Stomach smooth muscle (tissue), 2 donors: ENCODE results near the gene LTA4H.

ENCODE experiments used
- H3K27ac ChIP-seq: one replicate; pipeline ENCODE4 v1.7.0; 2013; ENCODE audit warnings: mild to moderate bottlenecking, low read length, inconsistent platforms
- H3K27me3 ChIP-seq, 2 donors: one replicate each; pipeline ENCODE4 v1.7.0; 2013; ENCODE audit warnings: low read length in 2 of 2; ENCODE audit not compliant: insufficient read depth in 2 of 2, control insufficient read depth in 1 of 2
- H3K36me3 ChIP-seq, 2 donors: one replicate each; pipeline ENCODE4 v1.7.0; 2013; ENCODE audit warnings: low read length in 2 of 2; ENCODE audit not compliant: control insufficient read depth in 2 of 2, insufficient read depth in 2 of 2
- H3K4me1 ChIP-seq: one replicate; pipeline ENCODE4 v1.7.0; 2013; ENCODE audit warnings: low read length; ENCODE audit not compliant: control insufficient read depth, insufficient read depth
- H3K4me3 ChIP-seq, 2 donors: one replicate each; pipeline ENCODE4 v1.7.0; 2013; ENCODE audit warnings: low read length in 2 of 2
- H3K9ac ChIP-seq, 2 donors: one replicate each; pipeline ENCODE4 v1.7.0; 2013; ENCODE audit warnings: low read length in 2 of 2, mild to moderate bottlenecking in 1 of 2
- H3K9me3 ChIP-seq, 2 donors: one replicate each; pipeline ENCODE4 v1.7.0; 2013; ENCODE audit warnings: low read length in 2 of 2; ENCODE audit not compliant: control insufficient read depth in 2 of 2
- donor health status: healthy.
- donor health status: Pancreatic carcinoma.

Gene LTA4H

DNA sequence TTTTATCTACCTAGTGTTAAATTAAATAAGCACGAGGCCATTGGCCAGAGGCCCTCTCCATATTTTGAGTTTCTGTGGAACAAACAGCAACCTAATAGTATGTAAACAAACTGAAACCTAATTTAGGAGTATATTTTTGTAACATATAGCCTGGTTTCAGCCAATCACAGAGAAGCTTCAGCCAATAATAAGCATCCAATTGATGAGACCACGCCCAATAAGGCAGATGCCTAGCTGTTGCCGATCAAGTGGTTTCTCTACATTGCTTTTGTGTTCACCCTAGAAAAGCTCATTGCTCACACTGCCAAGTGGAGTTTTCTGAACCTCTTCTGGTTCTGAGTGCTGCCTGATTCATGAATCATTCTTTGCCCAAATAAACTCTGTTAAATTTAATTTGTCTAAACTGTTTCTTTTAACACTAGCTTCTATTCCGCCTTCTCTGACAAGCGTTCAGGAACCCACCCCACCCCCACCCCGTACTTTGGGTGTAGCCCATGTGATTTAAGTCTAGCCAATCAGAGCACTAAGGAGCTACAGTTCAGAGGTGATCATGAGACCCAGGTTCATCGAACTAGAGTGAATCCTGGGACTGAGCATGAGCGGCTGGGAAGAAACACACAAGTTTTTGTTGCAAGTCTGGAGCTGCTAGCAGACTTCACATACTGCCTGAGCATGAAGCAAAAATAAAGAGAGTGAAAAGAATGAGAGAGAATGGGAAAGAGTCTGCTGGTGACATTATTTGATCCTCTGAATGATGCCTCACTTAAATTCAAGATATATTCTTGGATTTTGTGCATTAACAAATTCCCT lies 21.5 kb upstream of the LTA4H start:
- Histone ChIP-seq H3K36me3 (no peaks in the 10 kb centered on the region), H3K4me1 (no peaks in the 10 kb centered on the region), H3K4me3 (no peak overlapping the region), H3K27ac (no peak overlapping the region), H3K27me3 (no peaks in the 10 kb centered on the region), H3K9me3 (peaks cover 0 to 2% of the 10 kb centered on the region in 2 donors), H3K9ac (no peak overlapping the region)

DNA sequence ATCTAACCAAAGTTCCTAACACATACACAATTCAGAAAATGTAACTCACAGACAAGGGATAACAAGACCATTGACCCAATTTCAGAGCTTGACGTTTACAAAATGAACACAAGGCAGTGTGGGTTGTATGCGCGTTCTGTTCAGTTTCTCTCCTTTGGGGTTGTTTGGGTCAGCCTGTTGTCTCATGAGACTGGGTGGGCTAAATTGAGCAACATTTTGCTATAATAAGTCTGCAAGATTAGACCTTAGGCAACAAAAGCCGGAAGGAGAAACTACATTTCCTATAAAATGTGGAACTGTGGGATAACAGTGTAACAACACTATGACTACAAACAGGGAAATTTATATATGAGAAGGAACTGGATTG lies 18.8 kb upstream of the LTA4H start:
- Histone ChIP-seq H3K9me3 (peaks cover 0 to 2% of the 10 kb centered on the region in 2 donors), H3K9ac (no peak overlapping the region), H3K4me3 (no peak overlapping the region), H3K27ac (no peak overlapping the region), H3K27me3 (no peaks in the 10 kb centered on the region), H3K36me3 (no peaks in the 10 kb centered on the region), H3K4me1 (no peaks in the 10 kb centered on the region)

DNA sequence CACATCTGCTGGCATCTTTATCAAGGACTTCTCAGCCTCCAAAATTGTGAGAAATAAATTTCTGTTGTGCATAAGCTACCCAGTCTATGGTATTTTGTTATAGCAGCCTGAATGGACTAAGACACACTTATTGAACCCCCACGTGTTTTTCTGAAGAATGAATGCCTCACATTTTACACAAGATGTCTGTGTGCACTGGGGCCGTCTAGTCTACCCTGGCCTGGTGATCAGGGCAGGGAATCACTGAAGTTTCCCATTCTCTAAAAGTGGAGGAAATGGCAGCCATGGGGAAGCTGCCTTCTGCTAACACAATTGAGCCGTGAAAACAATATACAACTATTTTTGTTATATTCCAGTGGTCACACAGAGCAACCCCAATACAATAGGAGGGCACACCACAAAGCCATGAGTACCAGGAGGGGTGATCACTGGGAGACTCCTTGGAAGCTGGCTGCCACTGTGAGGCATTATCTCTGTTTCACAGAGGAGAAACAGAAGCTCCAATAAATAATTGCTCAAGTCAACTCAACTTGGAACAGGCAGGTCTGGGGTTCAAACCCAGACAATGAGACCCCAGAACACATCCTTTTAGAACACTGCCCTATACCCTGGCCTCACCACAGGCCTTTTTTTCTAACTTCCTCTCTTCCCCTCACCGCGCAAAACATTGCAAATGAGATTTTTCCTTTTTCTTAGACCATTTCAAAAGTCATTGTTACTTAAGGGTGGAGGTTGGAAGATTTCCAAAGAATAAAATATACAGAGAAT lies 18.3 kb upstream of the LTA4H start:
- H3K27me3 ChIP-seq = no peaks in the 10 kb centered on the region
- peaks cover 0 to 2% of the 10 kb centered on the region in 2 donors for H3K9me3 ChIP-seq
- H3K4me1 ChIP-seq = no peaks in the 10 kb centered on the region
- no peak overlapping the region for H3K4me3 ChIP-seq
- H3K36me3 ChIP-seq = no peaks in the 10 kb centered on the region
- no peak overlapping the region for H3K27ac ChIP-seq
- no peak overlapping the region for H3K9ac ChIP-seq

DNA sequence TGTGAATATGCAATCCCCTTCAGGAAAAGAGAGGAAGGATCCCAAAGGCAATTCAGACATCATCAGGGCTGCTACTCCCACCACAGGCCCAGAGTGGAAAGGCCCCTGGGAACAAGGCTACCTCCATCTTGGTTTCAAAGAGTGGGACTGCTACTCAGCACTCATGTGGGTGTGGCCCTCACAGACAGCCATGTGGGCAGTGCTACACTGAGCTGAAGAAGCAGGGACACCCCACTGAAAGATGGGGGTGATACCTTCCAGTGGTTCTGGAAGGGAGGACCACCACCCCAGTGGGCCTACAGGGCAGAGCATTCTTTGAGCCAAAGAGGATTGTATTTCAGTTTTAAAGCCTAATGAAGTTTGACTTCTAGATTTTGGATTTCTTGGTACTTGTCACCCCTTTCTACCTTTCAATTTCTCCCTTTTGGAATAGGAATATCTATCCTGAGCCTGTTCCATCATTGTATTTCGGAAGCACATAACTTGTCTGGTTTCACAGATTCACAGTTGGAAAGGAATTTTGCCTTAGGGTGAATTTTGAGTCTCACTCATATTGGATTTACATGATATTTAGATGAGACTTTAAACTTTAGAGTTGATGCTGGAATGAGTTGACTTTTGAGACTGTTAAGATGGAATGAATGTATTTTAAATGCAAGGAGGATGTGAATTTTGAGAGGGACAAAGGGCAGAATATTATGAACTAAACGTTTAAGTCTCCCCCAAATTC lies 16.5 kb upstream of the LTA4H start:
- H3K4me1 ChIP-seq = no peaks in the 10 kb centered on the region
- no peaks in the 10 kb centered on the region for H3K36me3 ChIP-seq

DNA sequence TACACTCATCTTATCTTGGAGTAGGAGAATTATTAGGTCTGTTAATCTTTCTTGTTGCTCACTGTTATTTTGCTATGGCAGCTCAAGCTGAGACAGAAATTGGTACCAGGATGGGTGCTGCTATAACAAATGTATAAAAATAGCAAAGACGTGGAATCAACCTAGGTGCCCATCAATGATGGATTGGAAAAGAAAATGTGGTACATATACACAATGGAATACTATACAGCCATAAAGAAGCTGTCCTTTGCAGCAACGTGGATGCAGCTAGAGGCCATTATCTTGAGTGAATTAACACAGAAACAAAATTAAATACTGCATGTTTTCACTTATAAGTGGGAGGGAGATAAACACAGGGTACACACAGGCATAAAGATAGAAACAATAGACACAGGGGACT lies 14.8 kb upstream of the LTA4H start:
- Histone ChIP-seq H3K27me3 (no peaks in the 10 kb centered on the region), H3K36me3 (no peaks in the 10 kb centered on the region), H3K4me1 (no peaks in the 10 kb centered on the region), H3K9ac (no peak overlapping the region), H3K27ac (no peak overlapping the region), H3K4me3 (no peak overlapping the region), H3K9me3 (no peaks in the 10 kb centered on the region)

More for the DNA sequence above, 16.5 kb upstream of the LTA4H start:
- no peak overlapping the region for H3K27ac ChIP-seq
- no peaks in the 10 kb centered on the region for H3K27me3 ChIP-seq
- H3K9me3 ChIP-seq = peaks cover 0 to 1% of the 10 kb centered on the region in 2 donors
- H3K9ac ChIP-seq = no peak overlapping the region
- H3K4me3 ChIP-seq = no peak overlapping the region

DNA sequence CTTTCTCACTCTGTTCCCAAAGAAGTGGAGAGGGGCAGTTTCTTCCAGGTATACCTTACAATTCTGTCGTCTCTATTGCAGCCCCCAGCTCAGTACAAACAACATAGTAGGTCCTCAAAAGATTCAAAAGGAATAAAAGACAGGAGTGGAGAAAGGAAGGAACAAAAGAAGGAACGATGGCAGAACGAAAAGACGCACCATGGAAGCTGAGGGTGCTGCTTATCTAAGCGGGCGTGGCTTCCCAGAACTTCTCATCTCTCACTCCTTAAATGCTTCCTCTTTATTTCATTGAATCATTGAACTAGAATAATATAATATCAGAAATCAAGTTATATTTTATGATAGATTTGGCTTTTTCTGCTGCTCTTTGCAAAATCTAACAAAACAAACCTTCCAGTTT lies 13.7 kb upstream of the LTA4H start:
- Histone ChIP-seq H3K9ac (no peak overlapping the region), H3K36me3 (no peaks in the 10 kb centered on the region), H3K27me3 (no peaks in the 10 kb centered on the region), H3K4me3 (no peak overlapping the region), H3K27ac (no peak overlapping the region), H3K9me3 (no peaks in the 10 kb centered on the region), H3K4me1 (no peaks in the 10 kb centered on the region)

DNA sequence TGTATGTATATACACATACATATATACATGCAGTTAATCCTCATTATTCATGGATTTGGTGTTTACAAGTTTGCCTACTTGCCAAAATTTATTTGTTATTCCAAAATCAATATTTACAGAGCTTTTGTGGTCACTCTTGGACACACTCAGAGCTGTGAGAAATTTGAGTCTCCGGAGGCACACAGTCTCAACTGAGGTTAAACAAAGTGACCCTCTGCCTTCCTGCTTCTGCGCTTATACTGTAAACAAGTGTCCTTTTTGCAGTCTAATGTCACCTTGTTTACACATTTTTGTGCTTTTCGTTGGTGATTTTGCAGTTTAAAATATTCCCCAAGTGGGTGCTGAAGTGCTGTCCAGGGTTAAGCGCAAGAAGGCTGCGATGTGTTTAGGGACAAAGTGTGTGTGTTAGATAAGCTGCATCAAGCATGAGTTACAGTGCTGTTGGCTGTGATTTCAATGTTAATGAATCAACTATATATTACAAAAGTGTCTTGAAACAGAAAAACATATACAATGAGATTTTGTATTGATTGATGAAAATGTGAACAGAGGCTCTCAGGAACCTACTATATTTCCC lies 13.1 kb upstream of the LTA4H start:
- Histone ChIP-seq H3K9me3 (no peaks in the 10 kb centered on the region), H3K4me1 (no peaks in the 10 kb centered on the region), H3K36me3 (no peaks in the 10 kb centered on the region), H3K4me3 (no peak overlapping the region), H3K27ac (no peak overlapping the region), H3K27me3 (no peaks in the 10 kb centered on the region), H3K9ac (no peak overlapping the region)

DNA sequence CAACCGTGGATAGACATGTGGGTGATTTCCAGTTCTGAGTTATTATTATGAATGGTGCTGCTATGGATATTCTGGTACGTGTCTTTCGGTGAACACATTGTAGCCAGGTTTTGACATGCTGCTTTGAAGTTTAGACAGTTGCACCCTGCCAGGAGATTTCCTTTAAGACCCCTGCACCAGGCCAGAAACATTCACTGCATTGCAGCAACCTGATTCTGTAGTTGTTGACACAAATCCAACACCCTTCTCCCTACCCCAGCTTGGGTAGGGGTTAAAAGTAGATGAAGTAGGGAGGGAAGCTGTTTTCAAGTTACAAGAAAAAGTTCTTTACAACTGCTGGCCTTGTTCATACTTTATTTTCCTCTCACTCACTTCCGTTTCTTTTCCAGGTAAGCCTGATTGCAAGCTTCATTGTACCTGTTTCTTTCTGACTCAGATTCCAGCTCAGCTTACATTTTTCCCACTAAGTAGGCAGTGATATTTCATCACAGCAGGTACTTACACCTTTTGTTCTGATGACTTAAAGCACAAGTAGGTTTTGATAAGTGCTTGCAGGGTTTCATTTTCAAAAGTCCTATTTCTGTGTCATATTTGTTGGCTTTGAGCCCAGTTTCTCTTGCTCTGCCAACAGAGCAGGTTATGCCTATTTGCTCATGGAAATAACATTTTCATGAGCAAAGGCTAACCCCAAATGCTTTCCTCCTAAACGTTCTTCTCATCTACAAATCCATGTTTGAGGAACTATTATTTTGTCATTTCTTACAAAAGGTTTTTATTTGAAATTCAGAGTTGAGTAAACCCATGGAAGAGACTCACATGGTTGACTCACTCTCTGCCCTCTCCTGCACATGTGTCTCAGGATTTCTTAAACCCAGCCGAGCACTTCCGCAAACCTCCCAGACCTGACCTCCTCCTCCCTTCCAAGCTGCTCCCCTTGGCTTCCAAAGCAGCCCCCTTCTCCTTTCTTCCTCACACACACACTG lies 12.1 kb upstream of the LTA4H start:
- Histone ChIP-seq H3K27ac (no peak overlapping the region), H3K4me1 (no peaks in the 10 kb centered on the region), H3K4me3 (no peak overlapping the region), H3K9me3 (no peaks in the 10 kb centered on the region), H3K9ac (no peak overlapping the region), H3K27me3 (no peaks in the 10 kb centered on the region), H3K36me3 (no peaks in the 10 kb centered on the region)

DNA sequence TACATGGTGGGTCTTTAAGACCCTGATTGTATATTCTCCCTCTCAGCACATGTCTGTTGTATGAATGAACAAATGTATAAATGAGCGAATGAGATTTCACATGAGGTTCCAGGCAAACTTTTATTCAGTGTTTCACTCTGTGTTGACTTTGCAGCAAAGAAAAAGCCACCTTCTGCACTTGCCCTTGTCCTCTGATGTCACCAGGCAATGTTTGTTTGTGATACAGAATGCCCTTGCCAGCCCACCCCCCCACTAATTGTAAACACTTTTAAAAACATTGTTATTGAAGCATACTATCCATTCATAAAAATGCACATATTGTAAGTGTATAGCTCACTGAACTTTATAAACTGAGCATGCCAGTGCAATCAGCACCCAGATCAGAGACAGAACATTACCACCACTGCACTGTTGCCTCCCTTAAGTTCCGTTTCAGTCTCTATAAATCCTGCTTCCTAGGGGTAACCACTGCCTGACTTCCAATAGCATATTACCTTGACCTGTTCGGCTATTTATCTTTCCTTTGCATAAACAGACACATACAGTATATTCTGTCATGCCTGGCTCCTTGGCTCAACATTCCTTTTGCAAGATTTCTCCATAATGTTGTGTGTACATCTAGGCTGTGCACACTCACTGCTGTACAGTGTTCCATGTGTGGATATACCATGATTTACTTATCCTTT lies 11.3 kb upstream of the LTA4H start:
- Histone ChIP-seq H3K27ac (no peak overlapping the region), H3K9me3 (no peaks in the 10 kb centered on the region), H3K4me1 (no peaks in the 10 kb centered on the region)

More for the DNA sequence above, 11.3 kb upstream of the LTA4H start:
- H3K4me3 ChIP-seq = no peak overlapping the region
- no peak overlapping the region for H3K9ac ChIP-seq
- H3K36me3 ChIP-seq = no peaks in the 10 kb centered on the region
- no peaks in the 10 kb centered on the region for H3K27me3 ChIP-seq
